ENCODE data around the gene LRRC8D.

DNA sequence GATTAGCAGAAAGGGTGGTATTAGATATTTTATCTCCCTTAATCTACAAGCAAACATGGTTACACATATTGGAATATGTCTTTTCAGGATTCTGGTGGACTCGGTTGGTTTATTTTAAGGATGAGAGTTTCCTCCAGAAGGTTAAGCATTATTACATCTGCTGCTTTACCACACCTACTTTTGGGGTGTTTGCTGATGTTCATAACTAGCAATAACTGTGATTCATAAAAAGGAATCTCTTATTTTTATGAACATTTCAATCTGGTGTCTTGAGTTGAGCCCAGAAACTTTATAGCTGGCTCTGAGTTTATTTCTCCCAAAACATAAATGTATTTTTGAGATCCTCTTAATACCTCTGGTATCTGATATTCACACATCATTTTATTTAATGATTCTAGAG lies 82.7 kb downstream of the LRRC8D start:
- TF ChIP-seq CTCF (IDR thresholded peaks at IDR 0.05) (no peak), POLR2A (IDR thresholded peaks at IDR 0.05) (no peak), POLR2AphosphoS5 (IDR thresholded peaks at IDR 0.05) (no peak)
